CD4-positive, alpha-beta T cell treated with Interleukin-1 beta for 1 hour (primary cell): ENCODE measurements around the gene CCDC136.

Source experiments
- DNase-seq, 2 donors: peaks; one replicate each; pipeline ENCODE4 v3.0.0-alpha.2; 2020 to 2022

The CCDC136 gene

GRCh38 chr7:128846781-128847444 is 55.1 kb downstream of the CCDC136 start:
- DNase-seq, result no peak

- DNase-seq, result no peak
Observed at GRCh38 chr7:128847721-128848211, 56.0 kb downstream of the CCDC136 start.

GRCh38 chr7:128848289-128849155 is 56.8 kb downstream of the CCDC136 start:
- DNase-seq, result no peak

GRCh38 chr7:128849156-128849515 is 57.4 kb downstream of the CCDC136 start:
- DNase-seq, result no peak

GRCh38 chr7:128849804-128850490 is 58.2 kb downstream of the CCDC136 start:
- DNase-seq, result no peak

GRCh38 chr7:128852537-128853254 is 60.9 kb downstream of the CCDC136 start:
- no peak for DNase-seq

GRCh38 chr7:128853799-128854198 is 62.0 kb downstream of the CCDC136 start:
- no peak for DNase-seq

GRCh38 chr7:128854396-128854795 is 62.6 kb downstream of the CCDC136 start:
- no peak for DNase-seq

GRCh38 chr7:128855559-128855958 is 63.8 kb downstream of the CCDC136 start:
- no peak for DNase-seq

- no peak for DNase-seq
Observed at GRCh38 chr7:128856001-128856718, 64.4 kb downstream of the CCDC136 start.

- DNase-seq, result no peak
Observed at GRCh38 chr7:128858380-128859231, 66.8 kb downstream of the CCDC136 start.

GRCh38 chr7:128859232-128860157 is 67.7 kb downstream of the CCDC136 start:
- no peak for DNase-seq

GRCh38 chr7:128860158-128861073 is 68.6 kb downstream of the CCDC136 start:
- DNase-seq, result no peak

GRCh38 chr7:128861957-128862570 is 70.3 kb downstream of the CCDC136 start:
- DNase-seq, result no peak

- peak; percentile 98 to 99 for DNase-seq
Observed at GRCh38 chr7:128862571-128863432, 71.0 kb downstream of the CCDC136 start, which contains the start of gene ATP6V1F. Gene ATP6V1F (plus strand): TSS chr7:128862856. CDS start chr7:128862905, 49 bp downstream.

GRCh38 chr7:128863433-128863989 is 71.7 kb downstream of the CCDC136 start:
- DNase-seq, result peak; percentile 42 to 57

GRCh38 chr7:128865303-128865702 is 73.5 kb downstream of the CCDC136 start:
- DNase-seq, result no peak
